Activated naive CD8-positive, alpha-beta T cell (primary cell): ENCODE measurements around the gene OXNAD1.
"Not testable (repeated sequence)": the region's sequence is repeated elsewhere in the genome, so short reads cannot be mapped to it uniquely, and the experiment has no call there.

Source experiments
- H3K27ac Mint-ChIP-seq: one replicate; pipeline ENCODE4 v1.8.0; 2021; ENCODE audit warnings: mixed read lengths
- H3K27me3 Mint-ChIP-seq: one replicate; pipeline ENCODE4 v1.8.0; 2021; ENCODE audit warnings: mixed read lengths
- H3K36me3 Mint-ChIP-seq: one replicate; pipeline ENCODE4 v1.8.0; 2021; ENCODE audit warnings: mixed read lengths
- H3K4me1 Mint-ChIP-seq: one replicate; pipeline ENCODE4 v1.8.0; 2021; ENCODE audit warnings: low read depth, mixed read lengths
- H3K4me3 Mint-ChIP-seq: one replicate; pipeline ENCODE4 v1.8.0; 2021; ENCODE audit warnings: mild to moderate bottlenecking, mixed read lengths
- H3K9me3 Mint-ChIP-seq: one replicate; pipeline ENCODE4 v1.8.0; 2021; ENCODE audit warnings: low read depth, mixed read lengths

The OXNAD1 gene

GRCh38 chr3:16300881-16301359, 35.9 kb downstream of the OXNAD1 start:
- H3K27me3 Mint-ChIP-seq = no peaks in the 10 kb centered on the region
- H3K9me3 Mint-ChIP-seq = no peaks in the 10 kb centered on the region
- peaks cover 98% of the 10 kb centered on the region for H3K4me1 Mint-ChIP-seq
- peak overlapping the region; percentile 85 for H3K4me3 Mint-ChIP-seq
- H3K36me3 Mint-ChIP-seq = peaks cover 34% of the 10 kb centered on the region
- H3K27ac Mint-ChIP-seq = peak overlapping the region; percentile 88

- H3K4me3 Mint-ChIP-seq = peak overlapping the region; percentile 85
- H3K27me3 Mint-ChIP-seq = no peaks in the 10 kb centered on the region
- peaks cover 98% of the 10 kb centered on the region for H3K4me1 Mint-ChIP-seq
- H3K36me3 Mint-ChIP-seq = peaks cover 28% of the 10 kb centered on the region
- peak overlapping the region; percentile 88 for H3K27ac Mint-ChIP-seq
- no peaks in the 10 kb centered on the region for H3K9me3 Mint-ChIP-seq
Observed at GRCh38 chr3:16301507-16301906, 36.5 kb downstream of the OXNAD1 start.

GRCh38 chr3:16302082-16302631, 37.1 kb downstream of the OXNAD1 start:
- Mint-ChIP-seq H3K9me3 (no peaks in the 10 kb centered on the region), H3K4me1 (peaks cover 98% of the 10 kb centered on the region), H3K27ac (peak overlapping the region; percentile 88), H3K36me3 (peaks cover 29% of the 10 kb centered on the region), H3K4me3 (peak overlapping the region; percentile 85), H3K27me3 (no peaks in the 10 kb centered on the region)

- peak overlapping the region; percentile 88 for H3K27ac Mint-ChIP-seq
- no peaks in the 10 kb centered on the region for H3K9me3 Mint-ChIP-seq
- H3K4me1 Mint-ChIP-seq = peaks cover 98% of the 10 kb centered on the region
- peak overlapping the region; percentile 85 for H3K4me3 Mint-ChIP-seq
- peaks cover 34% of the 10 kb centered on the region for H3K36me3 Mint-ChIP-seq
- H3K27me3 Mint-ChIP-seq = no peaks in the 10 kb centered on the region
Observed at GRCh38 chr3:16303037-16303575, 38.1 kb downstream of the OXNAD1 start.

- no peaks in the 10 kb centered on the region for H3K9me3 Mint-ChIP-seq
- peaks cover 33% of the 10 kb centered on the region for H3K36me3 Mint-ChIP-seq
- no peaks in the 10 kb centered on the region for H3K27me3 Mint-ChIP-seq
- H3K4me3 Mint-ChIP-seq = peak overlapping the region; percentile 75
- peaks cover 96% of the 10 kb centered on the region for H3K4me1 Mint-ChIP-seq
- H3K27ac Mint-ChIP-seq = peak overlapping the region; percentile 94
Observed at GRCh38 chr3:16304061-16305010, 39.3 kb downstream of the OXNAD1 start.

- H3K4me3 Mint-ChIP-seq = peak overlapping the region; percentile 75
- peak overlapping the region; percentile 94 for H3K27ac Mint-ChIP-seq
- peaks cover 95% of the 10 kb centered on the region for H3K4me1 Mint-ChIP-seq
- H3K27me3 Mint-ChIP-seq = no peaks in the 10 kb centered on the region
- H3K36me3 Mint-ChIP-seq = peaks cover 33% of the 10 kb centered on the region
- H3K9me3 Mint-ChIP-seq = no peaks in the 10 kb centered on the region
Observed at GRCh38 chr3:16305111-16305541, 40.1 kb downstream of the OXNAD1 start.

GRCh38 chr3:16307832-16308531, 43.0 kb downstream of the OXNAD1 start:
- H3K9me3 Mint-ChIP-seq = no peaks in the 10 kb centered on the region
- peaks cover 33% of the 10 kb centered on the region for H3K36me3 Mint-ChIP-seq
- no peaks in the 10 kb centered on the region for H3K27me3 Mint-ChIP-seq
- peak overlapping the region; percentile 71 for H3K4me3 Mint-ChIP-seq
- peaks cover 88% of the 10 kb centered on the region for H3K4me1 Mint-ChIP-seq
- peak overlapping the region; percentile 94 for H3K27ac Mint-ChIP-seq

- Mint-ChIP-seq H3K4me1 (peaks cover 88% of the 10 kb centered on the region), H3K27ac (peak overlapping the region; percentile 94), H3K27me3 (no peaks in the 10 kb centered on the region), H3K9me3 (no peaks in the 10 kb centered on the region), H3K4me3 (peak overlapping the region; percentile 71), H3K36me3 (peaks cover 29% of the 10 kb centered on the region)
Observed at GRCh38 chr3:16308727-16309126, 43.7 kb downstream of the OXNAD1 start.

GRCh38 chr3:16309558-16309957, 44.5 kb downstream of the OXNAD1 start:
- peak overlapping the region; percentile 71 for H3K4me3 Mint-ChIP-seq
- H3K9me3 Mint-ChIP-seq = no peaks in the 10 kb centered on the region
- H3K4me1 Mint-ChIP-seq = peaks cover 89% of the 10 kb centered on the region
- no peaks in the 10 kb centered on the region for H3K27me3 Mint-ChIP-seq
- peak overlapping the region; percentile 91 for H3K27ac Mint-ChIP-seq
- H3K36me3 Mint-ChIP-seq = peaks cover 29% of the 10 kb centered on the region

GRCh38 chr3:16310486-16310885, 45.5 kb downstream of the OXNAD1 start:
- H3K27me3 Mint-ChIP-seq, H3K9me3 Mint-ChIP-seq: not testable (repeated sequence)
- Mint-ChIP-seq H3K4me1 (peaks cover 88% of the 10 kb centered on the region), H3K27ac (peak overlapping the region; percentile 91), H3K36me3 (peaks cover 29% of the 10 kb centered on the region), H3K4me3 (peak overlapping the region; percentile 71)

- Mint-ChIP-seq H3K4me3 (peak overlapping the region; percentile 74), H3K9me3 (no peaks in the 10 kb centered on the region), H3K27ac (peak overlapping the region; percentile 96), H3K27me3 (no peaks in the 10 kb centered on the region), H3K4me1 (peaks cover 88% of the 10 kb centered on the region), H3K36me3 (peaks cover 28% of the 10 kb centered on the region)
Observed at GRCh38 chr3:16311960-16312451, 47.0 kb downstream of the OXNAD1 start.

GRCh38 chr3:16313886-16314645, 49.1 kb downstream of the OXNAD1 start:
- Mint-ChIP-seq H3K4me1 (peaks cover 90% of the 10 kb centered on the region), H3K4me3 (no peak overlapping the region), H3K9me3 (no peaks in the 10 kb centered on the region), H3K27ac (peak overlapping the region; percentile 99), H3K36me3 (peaks cover 16% of the 10 kb centered on the region), H3K27me3 (no peaks in the 10 kb centered on the region)

GRCh38 chr3:16315623-16316022, 50.6 kb downstream of the OXNAD1 start:
- H3K27me3 Mint-ChIP-seq = no peaks in the 10 kb centered on the region
- H3K27ac Mint-ChIP-seq = peak overlapping the region; percentile 99
- no peaks in the 10 kb centered on the region for H3K9me3 Mint-ChIP-seq
- H3K4me3 Mint-ChIP-seq = peak overlapping the region; percentile 59
- peaks cover 92% of the 10 kb centered on the region for H3K4me1 Mint-ChIP-seq
- H3K36me3 Mint-ChIP-seq = peaks cover 19% of the 10 kb centered on the region

- Mint-ChIP-seq H3K27me3 (no peaks in the 10 kb centered on the region), H3K36me3 (peaks cover 19% of the 10 kb centered on the region), H3K4me1 (peaks cover 97% of the 10 kb centered on the region), H3K4me3 (no peak overlapping the region), H3K27ac (peak overlapping the region; percentile 99), H3K9me3 (no peaks in the 10 kb centered on the region)
Observed at GRCh38 chr3:16316396-16316795, 51.4 kb downstream of the OXNAD1 start.
